ENCODE results near the gene PSG3.
"Not testable (repeated sequence)": the region's sequence is repeated elsewhere in the genome, so short reads cannot be mapped to it uniquely, and the experiment has no call there.

The PSG3 gene

DNA sequence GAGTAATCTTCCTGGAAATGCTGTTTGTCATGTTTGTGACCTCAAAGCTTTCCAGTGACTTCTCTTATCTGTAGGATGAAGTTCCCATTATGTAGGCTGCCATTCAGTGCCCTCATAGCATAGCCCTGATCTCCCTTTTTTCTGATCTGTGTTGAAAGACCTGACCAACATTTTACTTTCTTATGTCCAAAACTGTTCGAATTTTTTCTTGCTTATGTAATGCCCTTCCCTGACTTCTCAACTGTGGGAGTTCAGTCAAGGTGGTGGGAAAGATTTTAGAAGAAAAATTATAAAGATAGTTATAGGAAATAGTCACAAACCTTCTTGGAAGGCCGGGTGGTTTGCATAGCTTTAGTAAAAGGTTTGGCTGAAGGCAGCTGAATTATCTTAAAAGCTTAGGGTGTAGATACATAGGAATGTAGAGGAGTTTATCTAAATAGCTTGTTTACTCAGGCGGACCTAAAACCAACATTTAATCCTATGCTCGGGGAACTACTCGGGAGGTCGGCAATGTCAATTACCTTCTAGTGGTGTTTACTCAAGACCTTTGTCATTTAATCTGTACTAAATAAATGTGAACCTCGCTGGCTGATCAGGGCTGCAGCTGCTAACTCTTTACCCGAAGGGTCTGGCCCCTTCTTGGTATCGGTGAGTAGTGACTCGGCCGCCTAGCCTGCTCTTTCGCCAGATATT is 44.3 kb downstream of the PSG3 start:
- DNase-seq (ENCODE audit: low read depth in 3 of 3, low spot score in 1 of 3), result no peak

DNA sequence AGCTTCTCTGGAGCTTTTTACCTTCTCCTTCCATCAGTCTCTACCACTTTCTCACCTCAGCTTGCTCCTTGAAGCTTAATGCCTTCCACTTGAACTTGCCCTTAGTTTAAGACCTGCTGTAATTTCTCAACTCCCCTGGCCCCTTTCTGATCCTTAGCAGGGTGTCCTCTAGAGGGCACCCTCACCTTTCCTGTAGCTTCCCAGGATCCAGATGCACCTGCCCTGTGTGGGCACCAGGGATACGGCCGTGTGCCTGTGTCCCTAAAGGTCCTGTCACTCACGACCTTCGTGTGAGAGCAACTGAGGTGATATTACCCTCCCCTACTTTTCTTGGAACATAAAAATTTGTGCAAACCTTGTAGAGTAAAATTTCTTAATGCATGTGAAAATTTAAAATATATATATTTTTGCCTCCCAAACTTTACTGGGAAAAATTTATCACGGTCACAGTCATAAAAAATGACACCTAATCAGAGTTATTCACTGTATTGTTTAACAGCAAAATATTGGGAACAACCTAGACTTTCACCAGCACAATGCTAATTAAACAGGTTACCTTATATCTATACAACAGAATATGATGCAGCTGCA is 46.4 kb downstream of the PSG3 start:
- DNase-seq (ENCODE audit: low read depth in 3 of 3, low spot score in 1 of 3), result no peak

DNA sequence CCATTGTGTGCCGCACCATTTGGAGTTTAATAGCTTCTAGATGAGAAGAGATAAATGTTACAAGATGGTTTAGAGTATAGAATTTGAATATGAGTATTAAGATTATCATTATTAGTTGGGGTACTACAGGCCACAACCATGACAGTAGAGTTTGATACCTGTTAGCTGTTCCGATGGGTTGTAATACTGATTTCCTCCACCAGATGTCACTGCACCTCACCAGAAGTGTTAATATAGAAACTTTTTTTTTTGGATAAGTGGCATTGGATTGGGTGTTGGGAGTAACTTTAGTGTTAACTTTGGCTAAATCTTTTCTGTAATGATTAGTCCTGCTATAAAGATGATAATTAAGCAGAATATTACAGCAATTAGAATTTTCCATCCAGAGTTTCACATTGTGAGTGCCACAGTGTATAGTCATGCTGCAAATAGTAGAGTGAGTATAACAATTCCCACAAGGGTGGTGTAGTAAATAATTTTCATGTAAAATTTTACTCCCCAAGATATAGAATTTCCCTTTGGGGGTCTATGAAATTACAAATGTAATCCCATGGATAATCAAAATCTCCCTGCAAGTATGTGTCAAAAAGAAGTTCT is 56.3 kb downstream of the PSG3 start:
- DNase-seq (ENCODE audit: low read depth in 3 of 3, low spot score in 1 of 3), result no peak

DNA sequence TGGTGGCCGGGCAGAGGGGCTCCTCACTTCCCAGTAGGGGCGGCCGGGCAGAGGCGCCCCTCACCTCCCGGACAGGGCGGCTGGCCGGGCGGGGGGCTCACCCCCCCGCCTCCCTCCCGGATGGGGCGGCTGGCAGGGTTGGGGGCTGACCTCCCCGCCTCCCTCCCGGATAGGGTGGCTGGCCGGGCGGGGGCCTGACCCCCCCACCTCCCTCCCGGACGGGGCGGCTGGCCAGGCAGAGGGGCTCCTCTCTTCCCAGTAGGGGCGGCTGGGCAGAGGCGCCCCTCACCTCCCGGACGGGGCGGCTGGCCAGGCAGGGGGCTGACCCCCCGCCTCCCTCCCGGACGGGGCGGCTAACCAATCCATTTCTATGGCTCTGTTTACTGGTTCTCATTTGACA is 64.0 kb downstream of the PSG3 start:
- DNase-seq (ENCODE audit: low read depth in 3 of 3, low spot score in 1 of 3), result not testable (repeated sequence)

DNA sequence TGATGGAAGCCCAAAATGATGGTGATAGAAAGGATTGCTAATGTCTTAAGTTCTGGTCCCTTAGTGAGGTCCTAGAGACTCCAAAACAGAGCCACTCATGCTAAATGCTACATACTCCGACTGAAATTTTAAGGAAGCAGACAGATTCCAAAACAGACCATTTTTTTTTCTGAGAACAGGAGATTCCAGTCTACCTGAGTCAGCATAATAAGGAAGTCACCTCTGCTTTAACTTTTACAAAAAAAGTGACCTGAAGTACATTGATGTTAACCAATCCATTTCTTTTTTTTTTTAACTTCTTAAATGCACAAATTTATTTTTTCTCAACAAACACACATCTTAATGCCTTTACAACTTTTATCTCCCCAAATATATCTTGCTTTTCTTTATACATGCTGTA is 65.7 kb downstream of the PSG3 start:
- DNase-seq (ENCODE audit: low read depth in 3 of 3, low spot score in 1 of 3), result not testable (repeated sequence)
